HG02610 (cell line): Measurements from ENCODE around the gene ACBD4.

ENCODE experiments used
- ATAC-seq: cut with Tn5 transposase; IDR thresholded peaks from one replicate; pipeline ENCODE4 v1.9.1; 2021; ENCODE audit warnings: mild to moderate bottlenecking, moderate library complexity; ENCODE audit not compliant: unreplicated experiment

The ACBD4 gene

DNA sequence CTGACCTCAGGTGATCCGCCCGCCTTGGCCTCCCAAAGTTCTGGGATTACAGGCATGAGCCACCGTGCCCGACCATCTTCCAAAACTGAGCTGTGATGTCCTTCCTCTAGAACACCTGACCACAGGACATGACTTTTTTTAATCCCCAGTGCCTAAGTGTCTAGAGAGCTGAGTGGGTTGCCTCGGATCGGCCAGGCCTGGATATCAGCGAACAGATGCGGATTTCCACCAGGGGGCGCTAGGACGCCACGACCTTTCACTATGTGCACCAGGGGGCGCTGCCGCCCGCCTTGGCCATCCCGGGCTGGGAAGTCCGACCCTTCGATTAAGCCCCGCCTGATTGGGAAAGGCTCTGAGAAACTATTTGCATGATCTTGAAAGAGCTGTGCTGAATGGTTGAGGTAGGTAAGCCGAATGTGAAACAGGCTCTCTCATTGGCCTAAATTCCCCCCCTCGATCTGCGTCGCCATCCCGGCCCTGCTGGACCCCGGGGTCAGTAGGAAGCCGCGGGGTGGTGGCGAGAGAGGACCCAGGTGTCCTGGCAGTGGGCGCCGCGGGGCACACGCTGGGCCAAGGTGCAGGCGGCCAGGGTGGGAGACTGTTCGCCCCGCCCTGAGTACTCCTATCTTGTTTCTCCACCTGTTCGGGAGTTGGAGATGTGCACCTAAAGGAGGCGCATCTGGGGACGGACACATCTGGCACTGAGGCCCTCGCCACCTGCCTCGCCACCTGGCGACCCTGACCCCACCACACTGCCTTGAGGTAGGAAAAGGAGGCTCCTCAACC lies at the start of gene ACBD4:
ACBD4 (plus strand) TSS at position 496 of the 786 bp plus-strand sequence. CDS start 458 bp downstream, outside the sequence.
- ATAC-seq = peak; percentile 87

DNA sequence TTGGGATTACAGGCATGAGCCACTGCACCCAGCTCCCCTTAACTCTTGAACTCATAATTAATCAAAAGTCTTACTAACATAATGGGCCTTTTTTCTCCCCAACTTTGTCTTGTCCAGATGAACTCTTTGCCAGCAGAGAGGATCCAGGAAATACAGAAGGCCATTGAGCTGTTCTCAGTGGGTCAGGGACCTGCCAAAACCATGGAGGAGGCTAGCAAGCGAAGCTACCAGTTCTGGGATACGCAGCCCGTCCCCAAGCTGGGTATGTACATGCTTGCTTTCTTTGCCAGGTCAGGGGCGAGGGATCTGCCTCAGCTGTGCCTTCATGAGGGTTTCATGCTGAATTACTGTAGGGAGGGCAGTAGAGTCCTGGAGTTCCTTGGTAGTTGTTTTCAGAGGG lies 49.1 kb upstream of the ACBD4 start:
- no peak for ATAC-seq

GRCh38 chr17:45086865-45087503 lies 48.5 kb upstream of the ACBD4 start:
- ATAC-seq = no peak

GRCh38 chr17:45087504-45087975 lies 47.9 kb upstream of the ACBD4 start:
- no peak for ATAC-seq

DNA sequence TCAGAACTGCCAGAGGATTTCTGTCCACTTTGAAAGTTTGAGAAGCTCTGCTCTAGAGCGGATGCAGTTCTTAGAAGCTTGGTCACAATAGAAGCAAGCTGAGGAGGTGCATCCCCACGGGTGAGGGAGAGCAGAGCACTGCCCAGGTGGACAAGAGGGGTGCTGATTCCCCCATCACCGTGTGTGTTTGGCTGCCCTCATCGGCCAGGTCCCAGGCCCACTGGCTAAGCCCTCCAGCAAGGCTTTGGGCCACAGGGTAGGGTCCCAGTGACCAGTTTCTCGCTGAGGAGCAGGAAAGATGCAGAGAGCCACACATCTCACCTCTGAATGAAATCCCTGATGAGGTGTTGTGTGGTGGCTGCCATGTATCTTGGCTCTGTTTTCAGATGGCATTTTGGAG lies 47.5 kb upstream of the ACBD4 start:
- no peak for ATAC-seq

DNA sequence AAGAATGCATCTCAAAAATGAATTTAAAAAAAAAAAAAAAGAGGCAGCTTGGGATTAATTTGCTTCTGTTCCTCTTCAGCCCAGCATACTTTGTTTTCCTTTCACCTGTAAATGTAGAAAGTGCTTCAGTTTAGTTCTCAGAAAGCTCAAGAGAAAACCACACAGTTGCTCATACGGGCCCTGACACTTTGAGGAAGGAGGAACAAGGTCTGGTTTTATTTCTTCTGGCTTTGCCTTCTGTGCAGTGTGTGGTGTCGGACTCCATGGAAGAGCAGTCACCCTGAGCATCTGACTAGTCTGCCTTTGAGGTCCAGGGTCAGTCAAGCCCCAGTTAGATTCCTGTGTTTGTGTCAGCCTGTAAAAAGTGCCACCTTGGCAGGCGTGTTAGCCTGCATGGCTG lies 46.7 kb upstream of the ACBD4 start:
- no peak for ATAC-seq

GRCh38 chr17:45090711-45091110 lies 44.8 kb upstream of the ACBD4 start:
- no peak for ATAC-seq

DNA sequence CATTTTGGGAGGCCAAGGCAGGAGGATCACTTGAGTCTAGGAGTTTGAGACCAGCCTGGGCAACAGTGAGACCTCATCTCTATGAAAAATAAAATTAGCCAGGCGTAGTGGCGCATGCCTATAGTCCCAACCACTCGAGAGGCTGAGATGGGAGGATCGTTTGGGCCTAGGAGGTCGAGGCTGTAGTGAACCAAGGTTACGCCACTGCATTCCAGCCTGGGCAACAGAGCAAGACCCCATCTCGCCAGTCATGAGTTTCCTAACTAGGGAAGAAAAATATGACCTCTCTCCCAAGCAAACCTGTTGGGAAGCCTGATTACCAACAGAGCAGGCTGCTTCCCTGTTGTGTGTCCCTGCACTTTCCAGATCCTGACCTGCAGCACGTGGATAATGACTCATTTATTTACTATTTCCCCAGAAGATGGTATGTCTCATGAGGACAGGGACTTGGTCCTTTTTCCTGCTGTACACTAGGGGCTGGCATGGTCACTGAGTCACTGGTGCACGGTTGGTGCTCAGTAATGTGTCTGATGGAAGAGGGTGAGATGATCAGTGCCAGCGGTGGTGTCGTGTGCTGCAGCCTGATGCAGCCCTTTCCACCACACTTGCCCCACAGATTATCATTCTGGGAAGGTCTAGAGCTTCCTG lies 43.6 kb upstream of the ACBD4 start:
- ATAC-seq = no peak

- no peak for ATAC-seq
Observed at GRCh38 chr17:45092911-45093430, 42.5 kb upstream of the ACBD4 start.

- no peak for ATAC-seq
Observed at GRCh38 chr17:45093444-45094110, 41.9 kb upstream of the ACBD4 start.

DNA sequence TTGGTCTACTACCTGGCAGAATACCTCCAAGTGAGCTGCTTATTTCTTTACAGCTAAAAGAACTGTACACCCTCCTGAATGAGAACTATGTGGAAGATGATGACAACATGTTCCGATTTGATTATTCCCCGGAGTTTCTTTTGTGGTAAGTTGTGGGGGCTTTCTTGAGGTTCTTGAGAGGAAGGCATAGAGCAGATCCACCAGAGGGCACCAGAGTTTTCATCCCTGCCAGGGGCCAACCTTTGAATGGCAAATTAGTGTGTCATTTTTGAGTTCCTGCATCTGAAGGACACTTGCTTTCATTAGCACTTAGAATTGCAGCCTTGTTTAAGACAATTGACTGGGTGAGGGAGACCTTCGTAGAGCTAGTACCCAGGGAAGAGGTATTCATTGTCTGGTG lies 39.3 kb upstream of the ACBD4 start:
- ATAC-seq = no peak

DNA sequence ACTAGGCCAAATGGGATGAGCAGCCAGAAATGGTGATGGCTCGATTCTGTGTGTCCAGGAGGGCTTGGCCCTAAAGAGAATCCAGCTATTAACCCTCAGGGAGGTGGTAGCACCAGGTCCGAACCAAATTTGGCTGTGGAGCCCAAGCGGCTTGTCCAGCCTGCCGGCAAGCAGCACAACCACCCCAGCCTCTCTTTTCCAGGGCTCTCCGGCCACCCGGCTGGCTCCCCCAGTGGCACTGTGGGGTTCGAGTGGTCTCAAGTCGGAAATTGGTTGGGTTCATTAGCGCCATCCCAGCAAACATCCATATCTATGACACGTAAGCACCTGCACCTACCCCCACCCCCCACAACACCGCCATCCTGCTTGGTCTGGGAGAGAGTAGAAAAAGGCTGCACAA lies 38.6 kb upstream of the ACBD4 start:
- no peak for ATAC-seq

DNA sequence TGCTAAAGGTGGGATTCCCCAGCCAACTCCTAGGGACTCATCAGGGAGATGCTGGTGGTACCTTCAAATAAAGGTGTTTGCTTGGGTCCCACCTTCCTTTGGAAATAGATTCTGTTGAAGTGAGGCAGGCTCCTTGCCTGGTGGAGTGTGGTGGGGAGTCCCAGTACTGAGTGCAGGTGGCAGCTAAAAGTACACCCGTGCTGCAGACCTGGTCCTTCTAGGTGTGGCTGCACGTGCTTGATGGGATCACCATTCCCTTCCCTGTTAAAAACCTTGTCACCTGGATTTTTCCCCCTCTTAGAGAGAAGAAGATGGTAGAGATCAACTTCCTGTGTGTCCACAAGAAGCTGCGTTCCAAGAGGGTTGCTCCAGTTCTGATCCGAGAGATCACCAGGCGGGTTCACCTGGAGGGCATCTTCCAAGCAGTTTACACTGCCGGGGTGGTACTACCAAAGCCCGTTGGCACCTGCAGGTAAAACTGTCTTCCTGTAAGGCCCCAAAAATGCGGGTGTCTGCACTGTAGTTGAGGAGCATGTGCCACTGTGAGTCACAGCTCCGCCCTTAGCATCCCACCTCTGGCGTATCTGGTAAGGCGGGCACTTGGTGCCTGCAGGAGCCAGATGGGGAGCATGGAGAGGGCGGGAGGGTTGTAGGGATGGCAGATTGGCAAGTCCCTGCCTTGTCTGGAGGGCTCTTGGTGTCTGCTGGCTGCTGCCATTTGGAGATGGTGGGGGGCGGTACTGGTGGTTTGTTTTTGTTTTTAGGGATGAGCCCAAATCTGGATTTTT lies 37.2 kb upstream of the ACBD4 start:
- no peak for ATAC-seq

DNA sequence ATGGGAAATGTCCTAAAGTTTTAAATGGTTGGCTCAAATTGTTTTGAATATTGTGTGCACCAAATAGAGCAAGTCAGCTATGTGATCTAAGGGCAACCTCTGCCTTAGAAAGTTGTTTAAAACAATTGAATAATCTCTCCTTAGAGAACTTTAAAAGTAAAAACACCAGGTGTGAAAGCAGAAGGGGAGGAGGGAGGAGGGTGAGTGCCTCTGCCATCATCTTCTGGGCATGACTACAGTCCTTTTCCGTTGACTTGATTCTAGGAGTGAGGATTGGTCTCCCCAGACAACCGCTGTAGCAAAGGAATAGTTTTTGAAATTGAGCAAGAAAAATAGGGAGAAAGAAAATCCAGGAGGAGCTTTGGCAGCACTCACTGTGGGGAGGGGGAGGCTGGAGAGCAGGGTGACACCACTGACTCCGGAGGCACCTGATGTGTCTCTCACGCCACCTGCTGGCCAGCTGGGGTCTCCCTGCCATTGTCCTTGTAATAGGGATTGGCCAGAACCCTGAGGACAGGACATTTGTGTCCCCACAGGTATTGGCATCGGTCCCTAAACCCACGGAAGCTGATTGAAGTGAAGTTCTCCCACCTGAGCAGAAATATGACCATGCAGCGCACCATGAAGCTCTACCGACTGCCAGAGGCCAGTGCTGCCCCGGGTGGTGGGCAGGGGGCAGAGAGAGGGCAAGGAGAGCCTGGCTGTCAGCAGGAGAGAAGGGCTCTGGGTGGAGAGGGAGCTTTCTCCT lies 36.4 kb upstream of the ACBD4 start:
- ATAC-seq = no peak

DNA sequence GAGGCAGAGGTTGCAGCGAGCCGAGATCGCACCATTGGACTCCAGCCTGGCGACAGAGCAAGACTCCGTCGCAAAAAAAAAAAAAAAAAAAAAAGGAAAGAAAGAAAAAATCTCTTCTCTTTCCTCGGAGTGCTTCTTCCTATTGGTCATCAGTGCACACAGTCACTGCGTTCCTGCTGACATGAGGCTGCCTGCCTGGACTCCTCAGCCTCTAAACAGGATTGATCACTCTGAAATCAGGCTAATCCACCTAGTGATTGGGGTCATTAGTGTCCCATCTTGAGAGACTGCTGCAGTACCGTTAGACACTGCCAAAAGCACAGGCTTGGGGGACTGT lies 34.0 kb upstream of the ACBD4 start:
- no peak for ATAC-seq

DNA sequence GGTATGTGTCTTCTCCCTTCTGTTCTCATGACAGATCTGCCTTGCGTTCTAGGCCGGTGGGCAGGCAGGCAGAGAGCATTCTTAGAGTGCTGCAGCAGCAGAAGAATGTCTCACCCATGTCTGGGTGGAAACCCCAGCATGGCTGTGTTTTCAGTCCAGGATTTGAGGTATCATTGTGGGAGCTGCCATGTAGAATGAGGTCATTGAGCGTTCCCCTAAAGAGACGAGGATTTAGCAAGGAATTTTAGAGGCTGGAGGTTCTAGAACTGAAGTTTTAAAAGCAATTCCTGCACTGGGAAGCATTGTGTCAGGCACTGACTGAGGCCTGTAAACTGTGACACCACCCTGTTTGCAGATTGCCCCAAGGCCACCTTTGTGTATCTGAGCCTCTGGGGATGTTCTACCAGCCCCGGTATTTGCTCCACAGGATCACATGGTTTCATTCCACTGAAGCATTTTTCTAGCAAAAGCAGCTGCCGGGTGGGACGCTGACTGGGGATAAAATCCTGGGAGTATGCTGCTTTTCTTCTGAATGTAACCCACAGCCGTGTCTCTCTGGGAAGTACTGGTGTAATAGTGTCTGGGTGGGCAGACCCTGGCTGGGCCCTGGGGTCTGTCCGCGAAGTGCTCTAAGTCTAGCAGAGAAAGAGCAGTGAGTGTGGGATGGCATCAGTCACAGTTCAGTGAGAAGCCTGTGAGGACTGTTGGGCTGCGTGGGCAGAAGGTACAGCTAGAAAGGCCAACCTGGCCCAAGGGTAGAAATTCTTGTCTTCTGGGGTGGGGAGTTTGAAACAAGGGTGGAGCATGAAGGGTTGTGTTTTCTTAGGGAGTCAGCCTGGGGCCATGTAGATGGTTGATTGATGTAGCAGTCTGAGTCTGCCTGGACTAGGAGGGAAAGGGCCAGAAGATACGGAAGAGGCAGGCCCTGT lies 33.3 kb upstream of the ACBD4 start:
- ATAC-seq = no peak

DNA sequence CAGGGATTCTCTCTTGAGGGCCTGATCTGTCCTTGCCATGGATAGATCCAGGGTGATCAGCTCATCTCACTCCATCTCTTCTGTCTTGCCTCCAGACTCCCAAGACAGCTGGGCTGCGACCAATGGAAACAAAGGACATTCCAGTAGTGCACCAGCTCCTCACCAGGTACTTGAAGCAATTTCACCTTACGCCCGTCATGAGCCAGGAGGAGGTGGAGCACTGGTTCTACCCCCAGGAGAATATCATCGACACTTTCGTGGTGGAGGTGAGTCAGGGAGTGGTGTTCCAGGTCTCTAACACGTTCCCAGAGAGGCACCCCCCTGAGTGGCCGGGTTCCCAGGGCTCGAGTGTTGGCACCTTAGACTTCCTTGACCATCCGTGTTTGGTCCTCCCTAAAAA lies 32.6 kb upstream of the ACBD4 start:
- ATAC-seq = no peak

- no peak for ATAC-seq
Observed at GRCh38 chr17:45103269-45103795, 32.2 kb upstream of the ACBD4 start.
